Measurements from ENCODE around the gene MYLK.
"Not testable (repeated sequence)": the region's sequence is repeated elsewhere in the genome, so short reads cannot be mapped to it uniquely, and the experiment has no call there.

MYLK gene

DNA sequence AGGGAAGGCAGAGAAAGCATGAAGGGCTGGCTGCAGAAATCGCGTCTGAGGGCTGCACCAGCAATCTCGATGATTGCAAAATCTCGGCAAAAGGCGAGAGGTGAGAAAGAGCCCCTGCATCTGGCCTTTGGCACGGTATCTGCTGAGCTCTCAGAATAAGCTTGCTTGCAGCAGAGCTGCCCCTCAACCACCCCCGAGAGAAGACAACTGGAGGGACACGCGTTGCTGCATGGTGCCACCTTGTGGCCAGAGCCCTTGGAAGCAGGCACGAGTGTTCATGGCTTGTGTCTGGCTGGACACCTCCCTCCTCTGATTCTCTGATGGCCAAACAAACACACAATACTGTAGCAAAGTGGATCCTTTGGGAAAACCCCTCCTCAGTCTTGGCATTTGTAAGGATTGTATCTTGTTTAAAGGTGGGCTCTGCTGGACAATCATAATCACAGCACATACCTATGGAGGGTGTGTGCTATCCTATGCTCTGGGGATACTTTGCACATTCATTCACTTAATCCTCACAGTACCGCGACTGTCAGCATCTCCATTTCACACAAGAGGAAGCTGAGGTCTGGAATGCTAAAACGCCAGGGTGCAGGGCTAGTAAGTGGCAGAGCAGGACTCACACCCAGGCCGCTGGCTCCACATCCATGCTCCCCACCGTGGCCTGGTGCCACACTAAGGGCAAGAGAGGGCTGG is 164.9 kb downstream of the MYLK start:
- peak; percentile 17 to 27 for DNase-seq

DNA sequence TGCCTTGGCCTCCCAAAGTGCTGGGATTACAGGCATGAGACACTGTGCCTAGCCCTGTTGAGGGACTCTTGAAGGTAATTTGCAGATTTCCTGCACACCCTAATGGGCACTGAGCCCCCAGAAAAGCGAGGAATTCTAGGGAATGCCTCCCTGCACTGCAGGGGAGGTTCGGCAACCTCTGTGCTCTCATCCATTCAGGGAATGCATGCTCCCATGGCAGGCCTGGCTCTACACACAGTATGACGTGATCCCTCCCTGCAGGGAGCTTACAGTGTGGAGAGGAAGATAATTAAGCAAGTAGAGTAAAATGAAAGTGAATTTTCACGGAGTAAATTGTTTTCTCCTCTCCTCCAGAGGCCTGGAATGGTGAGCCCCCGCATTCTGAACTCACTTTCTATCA is 166.0 kb downstream of the MYLK start:
- no peak for DNase-seq

DNA sequence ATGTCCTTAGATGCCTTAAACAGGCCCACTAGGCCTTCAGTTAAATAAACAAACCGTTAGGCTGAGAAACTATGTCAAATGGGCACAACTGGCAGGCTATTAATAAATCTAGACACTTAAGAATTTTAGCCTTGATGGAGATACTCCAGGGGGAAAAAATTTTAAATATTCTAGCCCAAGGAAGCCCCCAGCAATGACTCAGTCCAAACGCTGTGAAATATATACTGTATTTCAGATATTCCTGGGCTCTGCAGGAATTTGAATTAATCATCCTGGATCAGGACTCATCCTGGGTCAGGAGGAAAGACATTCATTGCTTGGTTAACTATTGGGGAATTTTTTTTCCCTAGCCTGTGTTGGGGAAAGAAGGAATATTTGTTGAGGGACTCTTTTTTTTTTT is 166.7 kb downstream of the MYLK start:
- DNase-seq: not testable (repeated sequence)

DNA sequence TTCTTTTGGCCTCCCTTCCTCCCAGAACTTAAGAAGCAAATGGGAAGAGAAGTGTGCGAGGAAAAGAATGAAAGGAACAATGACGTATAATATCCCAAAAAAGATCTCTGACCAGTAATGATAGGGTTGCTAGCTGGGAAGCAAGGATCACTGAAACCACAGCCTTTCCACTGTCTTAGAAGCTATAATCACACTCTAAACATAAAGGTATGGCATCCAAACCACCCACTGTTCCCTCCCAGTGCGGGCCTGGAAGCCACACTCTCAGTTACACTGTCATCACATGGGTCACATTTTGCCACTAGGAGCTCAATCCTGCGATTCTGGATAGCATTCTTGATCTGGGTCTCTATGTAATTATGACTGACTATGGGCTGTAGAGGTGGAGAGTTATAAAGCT is 167.7 kb downstream of the MYLK start:
- no peak for DNase-seq

DNA sequence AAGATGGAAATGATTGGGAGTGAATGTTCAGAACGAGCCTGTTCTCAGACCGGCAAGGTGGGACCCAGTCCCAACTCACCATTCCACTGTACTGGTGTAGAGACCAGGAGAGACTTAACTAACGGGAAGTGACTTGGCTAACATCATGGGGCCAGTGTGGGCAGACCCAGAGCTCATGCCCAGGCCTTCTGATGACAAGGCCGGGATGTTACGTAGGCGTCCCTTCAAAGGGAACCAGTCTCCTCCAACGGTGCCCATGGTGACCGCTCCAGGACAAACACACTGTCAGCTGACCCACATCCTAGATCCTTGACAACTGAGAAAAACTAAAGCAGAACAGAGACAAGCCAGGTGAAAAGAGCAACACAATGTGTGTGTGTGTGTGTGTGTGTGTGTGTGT is 170.9 kb downstream of the MYLK start:
- no peak for DNase-seq

DNA sequence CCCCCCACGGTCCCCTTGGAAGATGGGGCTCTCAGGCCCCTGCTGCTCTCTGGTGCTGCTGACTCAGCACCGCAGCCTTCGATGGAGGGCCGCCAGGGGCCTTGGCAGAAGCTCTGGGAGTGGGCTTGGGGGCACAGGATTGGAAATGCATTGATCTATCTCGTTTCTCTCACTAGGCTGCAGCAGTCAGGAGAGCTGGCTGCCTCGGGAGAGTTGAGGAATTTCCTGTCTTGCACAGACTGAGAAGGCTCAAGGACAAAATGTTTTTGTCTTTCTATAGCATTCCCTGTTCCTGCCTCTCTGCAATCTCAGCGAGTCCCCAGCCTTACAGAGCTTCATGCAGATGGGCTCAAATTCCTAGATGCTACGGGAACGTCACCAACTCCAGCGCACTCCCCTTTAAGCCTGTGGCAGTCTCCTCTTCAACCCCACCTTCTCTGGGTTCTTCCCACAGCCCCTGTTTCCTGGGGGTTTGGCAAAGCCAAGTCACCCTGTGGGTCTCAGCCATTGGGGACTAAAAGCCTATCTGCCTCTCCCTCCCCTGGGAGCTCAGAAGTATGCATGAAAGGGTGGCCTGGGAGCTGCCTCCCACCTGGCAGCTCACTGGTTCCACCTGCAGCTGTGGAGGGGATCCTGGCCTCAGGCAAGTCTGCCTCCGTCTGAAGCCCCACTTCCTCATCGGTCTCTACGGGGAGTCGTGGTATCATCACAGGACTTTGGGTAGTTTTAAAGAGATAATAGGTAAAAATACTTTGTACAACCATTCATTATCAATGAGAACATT is 171.9 kb downstream of the MYLK start:
- no peak for DNase-seq

DNA sequence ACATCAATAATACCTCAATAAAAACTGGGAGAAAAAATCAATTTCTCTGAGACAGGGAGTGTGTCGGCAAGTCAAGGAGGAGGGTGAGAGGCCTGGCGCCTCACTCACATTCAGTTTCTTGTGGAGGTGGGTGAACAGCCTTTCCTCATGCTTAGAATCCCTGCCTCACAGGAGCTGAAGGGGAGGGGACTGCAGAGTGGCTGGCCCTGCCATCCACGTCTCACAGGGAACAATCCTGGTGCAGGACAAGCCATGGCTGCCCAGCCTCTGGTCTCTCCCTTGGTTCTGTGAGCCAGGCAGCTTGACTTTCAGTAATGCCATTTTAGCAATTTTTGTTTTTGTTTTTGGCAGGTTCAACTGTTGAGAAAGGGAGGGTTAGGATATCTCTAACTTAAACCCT is 172.8 kb downstream of the MYLK start:
- no peak for DNase-seq

DNA sequence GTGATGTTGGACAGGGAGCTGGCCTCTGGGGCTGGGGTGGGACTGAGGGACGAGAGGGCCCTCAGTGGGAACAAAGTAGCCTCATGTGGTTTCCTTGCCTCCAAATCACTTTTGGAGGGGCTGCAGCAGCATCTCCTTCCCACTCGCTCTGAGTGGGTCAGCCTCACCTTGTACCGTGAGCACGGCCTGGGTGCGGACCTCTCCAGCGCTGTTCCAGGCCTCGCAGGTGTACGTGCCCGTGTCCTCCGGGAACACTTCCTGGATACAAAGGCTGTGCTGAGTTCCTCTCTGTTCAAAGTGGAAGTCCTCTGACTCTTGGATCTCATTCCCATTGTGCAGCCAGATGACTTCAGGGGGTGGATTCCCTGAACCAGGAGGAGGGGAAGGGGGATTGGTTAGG is 175.6 kb downstream of the MYLK start:
- no peak for DNase-seq

DNA sequence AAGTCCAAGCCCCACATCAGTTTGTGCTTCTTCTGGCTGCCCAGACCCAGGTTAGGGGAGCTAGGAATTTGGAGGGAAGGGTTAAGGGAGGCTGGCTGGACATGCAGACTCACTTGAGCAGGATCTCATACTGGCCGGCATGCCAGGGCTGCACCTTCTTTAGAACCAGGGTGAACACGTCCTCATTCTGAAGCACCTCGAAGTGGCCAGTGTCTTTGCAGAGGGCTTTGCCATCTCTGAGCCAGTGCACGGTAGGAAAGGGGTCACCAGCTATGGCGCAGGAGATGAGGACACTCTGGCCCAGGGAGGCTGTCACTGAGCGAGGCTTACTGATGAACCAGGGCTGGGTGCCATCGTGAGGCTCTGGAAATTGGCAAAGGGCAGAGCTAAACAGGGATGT is 176.5 kb downstream of the MYLK start:
- DNase-seq: not testable (repeated sequence)

DNA sequence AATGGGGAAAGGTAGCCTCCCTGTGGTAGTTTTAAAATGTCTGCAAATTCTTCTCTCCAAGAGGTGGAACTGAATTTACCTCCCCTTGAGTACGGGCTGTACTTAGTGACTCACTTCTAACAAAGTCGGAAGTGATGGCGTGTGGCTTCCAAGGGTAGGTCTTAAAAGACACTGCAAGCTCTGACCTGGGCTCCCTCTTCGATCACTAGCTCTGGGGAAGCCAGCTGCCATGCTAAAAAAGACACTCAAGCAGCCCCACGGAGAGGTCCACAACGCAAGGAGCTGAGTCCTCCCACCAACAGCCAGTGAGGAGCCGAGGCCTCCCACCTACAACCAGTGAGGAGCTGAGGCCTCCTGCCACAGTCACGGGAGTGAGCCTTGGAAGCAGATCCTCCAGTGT is 177.3 kb downstream of the MYLK start:
- DNase-seq: no peak

DNA sequence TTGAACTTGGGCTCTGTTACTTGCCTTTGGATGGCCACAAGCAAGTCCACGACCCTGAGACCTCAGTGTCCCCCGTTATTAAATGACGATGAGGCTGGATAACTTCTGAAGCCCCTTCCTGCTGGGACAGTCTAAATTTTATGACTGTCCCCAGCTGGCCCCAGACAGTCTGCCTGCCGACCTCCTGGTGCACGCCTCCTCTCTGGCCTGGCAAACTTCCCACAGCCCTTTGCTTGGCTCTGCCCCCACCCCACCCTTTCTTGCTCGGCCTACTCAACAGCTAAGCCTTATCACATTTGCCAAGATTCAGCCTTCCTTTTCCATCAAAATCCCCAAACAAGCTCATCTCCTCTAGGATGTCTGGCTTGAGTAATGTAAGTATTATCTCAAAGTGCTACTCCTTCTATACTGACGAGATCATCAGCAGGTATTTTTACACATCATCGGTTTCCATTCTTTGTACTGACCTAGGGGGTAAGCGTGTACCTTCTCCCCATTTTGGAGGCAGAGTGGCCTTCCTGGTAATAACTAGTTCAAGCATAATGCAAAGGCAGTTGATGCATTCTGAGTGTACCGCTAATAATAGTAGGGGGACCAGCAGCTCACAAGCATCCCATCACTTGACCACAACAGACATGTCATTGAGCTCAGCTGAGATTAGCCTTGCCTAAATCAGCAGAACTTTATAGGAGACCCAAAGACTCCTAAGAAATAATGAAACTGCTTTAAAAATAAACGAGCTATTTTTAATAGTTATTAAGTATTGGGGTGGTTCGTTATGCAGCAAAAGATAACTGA is 178.4 kb downstream of the MYLK start:
- DNase-seq: no peak

DNA sequence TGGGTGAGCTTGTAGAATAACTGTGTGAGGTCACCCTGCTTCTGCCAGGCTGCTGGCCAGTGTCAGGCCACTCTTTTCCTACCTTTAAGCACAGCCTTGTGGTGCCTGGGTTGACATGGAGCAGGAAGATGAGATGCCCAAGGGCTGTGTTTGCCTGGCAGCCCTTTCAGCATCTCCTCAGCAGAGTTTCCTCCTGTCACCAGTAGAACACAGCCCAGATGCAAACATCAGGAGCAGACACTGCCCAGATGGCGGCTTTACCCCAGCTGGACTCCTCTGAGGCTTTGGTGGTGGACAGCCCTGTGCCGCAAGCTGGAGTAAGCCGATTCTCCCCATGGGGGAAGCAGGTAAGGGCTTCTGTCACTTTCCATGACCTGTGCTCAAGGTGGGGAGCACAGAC is 180.5 kb downstream of the MYLK start:
- DNase-seq: not testable (repeated sequence)

DNA sequence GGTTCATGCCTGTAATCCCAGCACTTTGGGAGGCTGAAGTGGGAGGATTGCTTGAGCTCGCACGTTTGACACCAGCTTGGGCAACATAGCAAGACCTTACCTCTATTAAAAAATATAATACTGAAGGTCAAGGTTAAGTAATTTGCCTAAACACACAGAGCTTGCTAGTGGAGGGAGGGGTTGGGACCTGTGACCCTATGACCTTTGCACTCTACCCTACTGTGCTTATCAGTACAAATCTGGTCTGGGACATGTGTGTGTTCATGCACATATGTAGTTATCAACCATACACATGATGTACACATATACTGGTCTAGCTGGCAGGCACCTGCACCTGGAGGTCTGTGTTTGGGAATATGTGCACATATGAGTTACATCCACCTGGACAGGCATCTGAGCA is 181.4 kb downstream of the MYLK start:
- DNase-seq: no peak

DNA sequence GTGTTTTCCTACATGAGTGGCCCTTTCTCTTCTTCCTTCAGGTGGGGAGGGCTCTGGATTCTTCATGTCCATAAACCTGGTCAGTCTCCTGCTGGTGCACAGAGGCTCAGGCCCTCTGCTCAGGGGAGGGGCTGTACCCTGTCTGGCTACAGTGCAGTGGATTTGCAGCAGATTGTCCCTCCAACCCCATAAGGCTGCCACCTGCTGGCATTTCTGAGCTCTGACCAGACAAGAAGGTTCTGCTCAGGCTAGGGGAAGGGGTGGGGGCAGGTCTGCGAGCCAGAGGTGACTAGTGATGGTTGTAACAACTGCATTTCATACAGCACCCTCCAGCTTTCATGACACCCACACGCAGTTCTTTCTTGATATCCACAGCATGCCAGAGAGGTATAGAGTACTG is 182.1 kb downstream of the MYLK start:
- peak; percentile 8 to 17 for DNase-seq

DNA sequence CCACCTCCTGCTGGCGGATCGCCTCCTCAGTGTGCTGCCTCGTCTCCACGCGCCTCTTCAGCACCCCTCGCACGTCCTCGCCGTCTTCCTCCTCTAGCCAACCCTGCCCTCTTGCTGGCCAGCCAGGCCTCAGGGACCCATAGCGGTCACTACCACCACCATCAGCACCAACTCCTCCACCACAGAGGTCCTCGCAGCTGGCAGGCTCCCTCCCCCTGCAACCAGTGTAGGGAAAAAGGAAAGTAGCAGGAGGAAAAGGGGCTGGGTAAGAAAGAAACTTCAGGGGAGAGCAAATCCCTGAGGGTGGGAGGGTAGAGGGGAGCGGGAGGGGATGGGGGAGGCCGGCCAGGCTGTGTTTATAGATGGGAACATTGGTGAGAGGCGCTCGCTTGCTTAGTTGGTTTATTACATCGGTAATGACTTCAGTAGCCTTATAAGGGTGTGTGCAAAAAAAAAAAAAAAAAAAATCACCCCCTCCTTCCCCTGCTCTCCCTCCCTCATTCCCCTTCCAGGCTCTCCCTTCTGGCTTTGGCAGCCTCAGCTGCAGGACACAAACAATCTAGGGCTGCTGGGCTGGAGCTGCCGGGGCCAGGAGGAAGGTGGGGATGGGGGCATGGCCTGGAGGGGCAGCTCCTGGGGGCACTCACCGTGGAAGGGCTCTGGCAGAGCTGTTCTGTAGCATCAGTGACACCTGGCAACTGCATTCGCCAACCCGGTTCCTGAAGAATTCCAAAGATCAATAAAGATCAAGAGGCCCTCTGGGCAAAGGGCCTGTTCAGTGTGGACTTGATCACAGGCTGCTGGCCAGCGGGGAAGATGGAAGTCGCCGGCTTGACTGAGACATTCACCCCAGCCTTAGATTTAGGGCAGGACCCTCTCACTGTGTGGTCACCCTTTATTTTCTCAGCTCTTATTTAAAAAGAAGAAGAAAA is 183.1 kb downstream of the MYLK start:
- no peak for DNase-seq

DNA sequence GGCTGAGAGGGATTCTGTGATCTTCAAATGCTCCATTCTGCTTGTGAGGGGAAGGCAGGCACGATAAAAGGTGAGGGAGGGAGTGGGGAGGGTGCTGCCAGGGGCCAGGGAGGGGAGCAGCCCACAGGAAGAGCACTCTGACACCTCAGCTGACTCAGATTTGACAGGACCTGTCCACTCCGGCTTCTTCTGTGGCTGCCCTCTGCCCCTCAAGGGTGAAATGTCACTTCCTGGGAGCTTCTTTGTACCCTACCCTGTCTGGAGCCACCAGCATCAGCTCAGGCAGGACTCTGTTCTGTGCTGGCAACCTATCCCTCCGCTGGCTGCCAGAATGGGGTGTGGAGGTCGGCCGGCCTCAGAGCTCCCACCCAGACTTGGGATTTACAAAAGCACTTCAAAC is 185.3 kb downstream of the MYLK start:
- no peak for DNase-seq

DNA sequence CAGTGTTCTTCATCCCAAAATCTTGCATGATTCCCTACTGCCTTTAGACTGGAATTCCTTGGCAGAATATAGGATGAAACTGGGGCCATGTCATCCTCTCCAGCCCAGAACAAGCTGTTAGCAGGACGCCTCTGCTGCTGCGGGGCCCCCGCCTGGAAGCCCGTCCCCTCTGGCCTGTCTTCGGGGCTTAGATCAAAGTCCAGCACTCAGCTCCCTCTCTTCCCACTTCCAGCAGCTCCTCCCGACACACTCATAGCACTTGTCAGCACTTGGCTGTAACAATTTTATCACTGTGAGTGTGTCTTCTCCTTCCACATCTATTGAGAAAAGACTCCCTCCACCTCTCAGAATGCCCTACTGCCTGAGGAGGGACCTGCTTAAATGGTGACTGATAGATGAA is 187.3 kb downstream of the MYLK start:
- no peak for DNase-seq

DNA sequence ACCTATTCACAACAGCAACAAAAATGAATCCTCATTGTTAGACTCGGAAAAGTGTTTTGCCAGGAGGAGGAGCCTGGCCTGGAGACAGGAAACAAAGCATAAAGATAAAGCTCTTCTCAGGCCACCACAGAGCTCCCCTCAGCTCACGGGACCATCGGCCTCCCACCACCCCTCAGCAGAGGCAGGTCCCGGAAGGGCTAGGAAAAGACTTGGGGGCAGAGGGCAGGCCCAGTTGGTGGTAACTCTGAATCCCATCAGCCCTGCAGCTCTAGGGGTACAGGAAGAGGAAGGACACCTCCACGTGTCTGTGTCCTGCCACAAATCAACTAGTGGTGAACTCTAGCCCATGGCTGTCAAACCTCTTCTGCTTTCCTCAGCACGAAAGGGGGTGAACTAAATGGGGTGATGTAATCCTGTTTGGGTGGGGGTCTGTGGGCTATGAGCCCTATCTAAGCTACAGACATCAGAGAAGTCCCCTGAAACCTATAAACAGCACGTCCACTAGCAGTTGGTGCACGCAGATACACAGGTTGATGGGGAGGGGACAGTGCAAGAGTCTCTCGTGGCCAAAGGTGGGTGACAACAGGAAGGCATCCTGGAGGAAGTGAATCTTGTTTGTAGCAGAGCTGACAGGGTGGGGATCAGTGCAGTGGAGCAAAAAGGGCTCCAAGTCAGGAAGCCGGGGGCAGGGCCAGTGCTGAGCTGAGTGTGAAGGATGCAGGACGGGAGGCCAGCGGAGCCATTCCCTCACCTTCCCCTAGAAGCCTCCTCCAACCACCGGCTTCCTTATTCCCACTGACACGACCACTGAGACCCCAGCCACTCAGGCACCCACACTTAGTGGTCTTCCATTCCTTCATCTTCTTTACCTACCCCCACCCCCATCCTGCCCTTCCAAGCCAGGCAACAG is 188.1 kb downstream of the MYLK start:
- no peak for DNase-seq

DNA sequence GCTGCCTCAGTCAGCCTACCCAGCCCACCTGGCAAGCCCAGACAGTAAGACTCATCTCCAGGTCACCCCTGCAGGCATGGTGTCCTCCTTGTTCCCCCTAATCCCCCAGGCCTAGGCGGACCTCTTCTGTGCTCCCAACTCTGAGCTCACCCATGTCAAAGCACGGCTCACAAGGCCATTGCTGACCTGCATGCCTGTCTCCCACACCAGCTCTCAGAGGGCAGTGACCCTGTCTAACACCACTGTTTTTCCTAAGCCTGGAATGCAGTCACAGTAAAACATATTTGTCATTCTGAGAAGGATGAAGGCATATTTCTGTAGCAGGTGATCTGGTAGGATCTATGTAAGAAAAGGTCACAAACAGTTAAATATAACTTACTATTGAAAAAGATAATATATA is 189.0 kb downstream of the MYLK start:
- DNase-seq: no peak

DNA sequence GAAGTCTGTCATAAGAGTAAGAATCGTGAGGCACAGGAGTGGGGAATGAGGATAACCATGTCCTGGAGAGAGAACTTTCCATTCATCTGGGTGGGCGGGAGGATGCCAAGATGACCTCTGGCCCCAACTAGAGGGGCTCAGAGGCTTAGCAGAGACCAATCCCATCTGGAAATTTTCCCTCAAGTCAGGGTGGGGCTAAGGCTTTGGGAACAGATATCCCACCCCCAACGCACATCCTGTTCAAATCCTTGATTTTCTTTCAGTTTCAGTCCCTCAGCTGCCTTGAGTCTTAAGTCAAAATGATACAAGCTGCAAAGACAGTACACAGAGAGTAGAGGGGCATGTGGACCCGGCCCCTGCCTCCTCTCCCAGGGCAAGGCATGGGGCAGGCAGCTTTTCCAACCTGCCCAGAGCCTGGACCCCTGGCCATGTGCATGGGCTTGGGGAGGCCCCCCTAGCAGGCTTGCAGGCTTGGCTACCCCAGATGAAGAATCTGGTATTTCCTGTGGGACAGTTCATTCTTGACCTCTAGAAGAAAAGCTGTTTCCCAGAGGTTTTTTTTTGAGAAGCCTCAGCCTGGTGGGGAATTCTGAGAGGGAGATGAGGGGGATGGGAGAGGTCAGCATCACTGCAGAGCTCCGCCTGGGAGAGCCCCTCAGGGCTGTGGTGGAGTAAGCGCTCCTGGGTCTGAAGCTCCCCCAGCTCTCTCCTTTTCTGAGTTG is 189.6 kb downstream of the MYLK start:
- no peak for DNase-seq

Measured in CD4-positive, alpha-beta T cell treated with Interferon alpha-2 for 1 hour (primary cell).